ENCODE results near the gene CYB5R3.
A peak's percentile ranks its signal among the peaks of the same experiment; 100 is the strongest.

The CYB5R3 gene

GRCh38 chr22:42635531-42635930, 13.7 kb downstream of the CYB5R3 start:
- peak; percentile 87 for DNase-seq (ENCODE audit: low read depth)
- no peak overlapping the region for H3K4me3 ChIP-seq (ENCODE audit: low read length)
- TF ChIP-seq, protein P1, sequence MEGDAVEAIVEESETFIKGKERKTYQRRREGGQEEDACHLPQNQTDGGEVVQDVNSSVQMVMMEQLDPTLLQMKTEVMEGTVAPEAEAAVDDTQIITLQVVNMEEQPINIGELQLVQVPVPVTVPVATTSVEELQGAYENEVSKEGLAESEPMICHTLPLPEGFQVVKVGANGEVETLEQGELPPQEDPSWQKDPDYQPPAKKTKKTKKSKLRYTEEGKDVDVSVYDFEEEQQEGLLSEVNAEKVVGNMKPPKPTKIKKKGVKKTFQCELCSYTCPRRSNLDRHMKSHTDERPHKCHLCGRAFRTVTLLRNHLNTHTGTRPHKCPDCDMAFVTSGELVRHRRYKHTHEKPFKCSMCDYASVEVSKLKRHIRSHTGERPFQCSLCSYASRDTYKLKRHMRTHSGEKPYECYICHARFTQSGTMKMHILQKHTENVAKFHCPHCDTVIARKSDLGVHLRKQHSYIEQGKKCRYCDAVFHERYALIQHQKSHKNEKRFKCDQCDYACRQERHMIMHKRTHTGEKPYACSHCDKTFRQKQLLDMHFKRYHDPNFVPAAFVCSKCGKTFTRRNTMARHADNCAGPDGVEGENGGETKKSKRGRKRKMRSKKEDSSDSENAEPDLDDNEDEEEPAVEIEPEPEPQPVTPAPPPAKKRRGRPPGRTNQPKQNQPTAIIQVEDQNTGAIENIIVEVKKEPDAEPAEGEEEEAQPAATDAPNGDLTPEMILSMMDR (conservative IDR thresholded peaks at IDR 0.05; ENCODE audit: low read depth, low read length) = no peak

GRCh38 chr22:42633013-42633412, 16.2 kb downstream of the CYB5R3 start:
- TF ChIP-seq, protein P1 (conservative IDR thresholded peaks at IDR 0.05; ENCODE audit: low read depth, low read length) = no peak
- no peak overlapping the region for H3K4me3 ChIP-seq (ENCODE audit: low read length)
- no peak for DNase-seq (ENCODE audit: low read depth)

DNA sequence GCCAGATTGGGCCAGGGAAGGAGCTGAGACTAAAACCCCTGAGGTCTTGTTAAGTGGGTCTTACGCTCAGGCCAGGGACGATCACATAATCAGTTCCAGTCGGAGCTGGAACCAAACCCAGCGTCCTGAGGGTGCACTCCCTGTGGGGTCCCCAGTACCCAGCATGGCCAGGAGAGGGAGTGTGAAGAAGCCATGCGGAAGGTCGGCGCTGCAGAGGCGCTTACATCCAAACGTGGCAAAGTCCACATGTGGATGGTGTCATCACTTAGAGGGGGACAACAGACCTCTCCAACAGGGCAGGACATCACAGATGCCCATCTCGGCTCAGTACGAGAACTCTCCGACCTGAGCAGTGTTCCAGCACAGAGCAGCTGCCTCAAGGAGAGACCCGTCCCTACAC, 17.1 kb downstream of the CYB5R3 start:
- TF ChIP-seq, protein P1 (conservative IDR thresholded peaks at IDR 0.05; ENCODE audit: low read depth, low read length) = peak; percentile 50
- DNase-seq (ENCODE audit: low read depth) = no peak
- no peak overlapping the region for H3K4me3 ChIP-seq (ENCODE audit: low read length)

DNA sequence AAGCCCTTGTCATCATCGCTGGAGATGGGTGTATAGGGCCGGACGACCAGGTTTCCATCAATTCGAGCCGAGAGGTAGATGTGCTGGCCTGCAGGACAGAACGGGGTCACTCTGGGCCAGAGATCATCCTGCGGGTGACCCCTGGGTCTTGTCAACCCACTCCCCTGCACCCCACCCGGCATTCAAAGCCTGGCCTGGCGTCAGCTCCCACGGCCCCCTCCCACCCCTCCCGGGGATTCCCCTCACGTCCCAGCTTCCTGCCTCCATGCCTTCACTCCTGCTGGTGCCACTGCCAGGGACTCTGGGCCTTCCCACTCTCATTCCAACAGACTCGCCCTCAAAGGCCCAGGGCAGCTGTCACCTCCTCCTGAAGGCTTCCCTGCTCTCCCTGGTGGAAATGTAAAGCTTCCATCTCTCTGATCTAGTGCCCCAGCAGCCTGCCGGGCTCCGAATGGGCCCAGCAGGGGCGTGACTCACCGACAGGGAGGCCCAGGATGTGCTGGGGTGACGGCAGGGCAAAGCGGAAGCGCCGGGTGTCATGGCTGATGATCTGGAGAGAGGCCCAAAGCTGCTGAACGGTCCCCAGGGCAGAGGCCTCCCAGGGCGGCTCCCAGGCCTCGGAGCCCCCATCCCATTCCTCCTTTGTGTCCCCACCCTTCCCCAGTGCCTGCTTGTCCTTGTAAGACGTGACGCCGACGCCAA, 18.1 kb downstream of the CYB5R3 start:
- TF ChIP-seq, protein P1 (conservative IDR thresholded peaks at IDR 0.05; ENCODE audit: low read depth, low read length) = no peak
- H3K4me3 ChIP-seq (ENCODE audit: low read length) = no peak overlapping the region
- DNase-seq (ENCODE audit: low read depth) = no peak

DNA sequence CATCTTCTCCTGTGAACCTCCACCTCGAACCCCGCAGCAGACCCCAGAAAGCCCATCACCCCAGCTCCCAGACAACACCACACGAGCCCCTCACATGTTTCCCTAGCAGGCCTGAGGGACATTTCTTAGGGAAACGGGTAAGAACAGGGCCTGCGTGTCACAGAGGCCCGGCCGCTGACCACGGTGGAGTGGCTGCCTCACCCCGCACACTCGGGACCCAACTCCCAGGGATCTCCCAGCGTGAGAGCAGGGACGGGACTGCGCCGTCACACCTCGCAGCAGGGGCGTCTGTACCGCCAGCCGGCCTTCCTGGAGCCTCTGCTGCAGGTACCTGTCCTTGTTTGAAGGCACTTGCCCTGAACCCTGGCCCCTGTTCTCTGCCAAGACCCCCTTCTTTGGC, 19.0 kb downstream of the CYB5R3 start:
- TF ChIP-seq, protein P1 (conservative IDR thresholded peaks at IDR 0.05; ENCODE audit: low read depth, low read length) = no peak
- no peak overlapping the region for H3K4me3 ChIP-seq (ENCODE audit: low read length)
- no peak for DNase-seq (ENCODE audit: low read depth)

DNA sequence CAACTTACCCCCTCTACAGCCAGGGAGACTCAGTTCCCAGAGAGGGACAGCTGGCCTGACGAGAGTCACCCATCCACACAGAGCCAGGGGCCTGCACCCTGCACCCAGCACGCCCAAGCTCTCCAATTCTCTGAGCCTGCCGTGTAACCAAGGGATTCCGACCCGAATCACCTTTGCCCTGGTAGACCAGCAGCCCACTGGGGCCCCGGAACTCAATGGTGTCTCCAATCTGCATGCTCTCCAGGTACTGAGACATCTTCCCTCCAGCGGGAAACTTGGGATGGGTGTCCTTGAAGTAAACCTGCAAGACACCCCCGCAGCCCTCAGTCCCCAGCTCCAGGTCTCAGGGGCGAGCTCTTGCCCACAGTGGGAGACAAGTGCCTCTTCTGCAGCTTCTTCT, 21.2 kb downstream of the CYB5R3 start:
- no peak overlapping the region for H3K4me3 ChIP-seq (ENCODE audit: low read length)
- TF ChIP-seq, protein P1 (conservative IDR thresholded peaks at IDR 0.05; ENCODE audit: low read depth, low read length) = no peak
- DNase-seq (ENCODE audit: low read depth) = no peak

DNA sequence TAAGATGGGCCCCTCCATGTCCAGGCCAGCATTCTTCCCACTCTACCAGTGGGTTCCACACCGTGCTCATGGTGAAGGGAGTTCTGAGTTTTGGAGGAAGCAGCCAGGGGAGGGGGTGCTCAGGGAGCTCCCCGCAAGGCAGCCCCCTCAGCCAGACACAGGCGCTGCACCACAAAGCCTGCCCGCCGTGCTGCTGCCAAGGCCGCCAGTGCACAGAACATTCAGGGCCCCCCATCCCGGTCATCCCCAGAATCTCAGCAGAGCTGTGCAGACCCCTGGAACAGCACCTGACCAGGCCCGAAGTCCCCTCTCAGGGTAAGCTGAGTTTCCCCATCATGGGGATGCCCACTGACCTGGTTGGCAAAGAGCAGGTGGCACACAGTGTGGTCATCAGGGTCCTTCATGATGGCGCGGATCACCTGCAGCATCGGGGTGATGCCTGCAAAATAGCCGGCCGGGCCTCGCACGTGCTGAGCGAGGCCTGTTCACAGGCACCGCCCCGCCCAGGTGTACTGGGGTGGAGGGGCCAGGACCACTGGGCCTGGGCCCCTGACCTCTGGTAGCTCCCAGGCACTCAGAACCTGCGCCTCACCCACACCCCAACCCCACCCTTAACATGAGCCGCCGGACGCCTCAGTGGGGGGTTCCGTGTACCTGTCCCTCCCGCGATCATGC, 22.1 kb downstream of the CYB5R3 start:
- H3K4me3 ChIP-seq (ENCODE audit: low read length) = no peak overlapping the region
- TF ChIP-seq, protein P1 (conservative IDR thresholded peaks at IDR 0.05; ENCODE audit: low read depth, low read length) = no peak
- DNase-seq (ENCODE audit: low read depth) = no peak

Data from retinal pigment epithelial cell (primary cell).